ENCODE measurements around the gene KIAA0753.
A peak's percentile ranks its signal among the peaks of the same experiment; 100 is the strongest.

The KIAA0753 gene

DNA sequence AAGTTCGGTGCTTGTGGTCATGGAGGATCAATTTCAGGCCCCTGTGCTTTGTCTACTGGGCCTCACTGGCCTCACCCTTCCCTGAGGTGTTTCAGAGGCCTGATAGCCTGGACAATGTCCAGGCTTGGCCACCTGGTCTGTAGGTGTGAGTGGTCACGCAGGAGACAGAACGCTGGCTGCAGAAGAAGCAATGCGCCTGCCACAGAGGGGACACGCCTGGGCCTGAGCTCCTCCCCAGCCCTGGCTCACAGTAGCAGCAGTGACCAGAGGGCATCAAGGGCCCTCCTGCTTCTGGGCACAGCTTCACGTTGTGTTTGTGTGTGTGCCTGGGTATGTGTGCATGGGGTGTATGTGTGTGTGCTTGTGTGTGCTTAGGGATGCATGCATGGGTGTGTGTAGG is 82.2 kb downstream of the KIAA0753 start:
- H3K4me3 ChIP-seq (ENCODE audit: low read depth, low read length) = no peak overlapping the region
- TF ChIP-seq, protein P1, sequence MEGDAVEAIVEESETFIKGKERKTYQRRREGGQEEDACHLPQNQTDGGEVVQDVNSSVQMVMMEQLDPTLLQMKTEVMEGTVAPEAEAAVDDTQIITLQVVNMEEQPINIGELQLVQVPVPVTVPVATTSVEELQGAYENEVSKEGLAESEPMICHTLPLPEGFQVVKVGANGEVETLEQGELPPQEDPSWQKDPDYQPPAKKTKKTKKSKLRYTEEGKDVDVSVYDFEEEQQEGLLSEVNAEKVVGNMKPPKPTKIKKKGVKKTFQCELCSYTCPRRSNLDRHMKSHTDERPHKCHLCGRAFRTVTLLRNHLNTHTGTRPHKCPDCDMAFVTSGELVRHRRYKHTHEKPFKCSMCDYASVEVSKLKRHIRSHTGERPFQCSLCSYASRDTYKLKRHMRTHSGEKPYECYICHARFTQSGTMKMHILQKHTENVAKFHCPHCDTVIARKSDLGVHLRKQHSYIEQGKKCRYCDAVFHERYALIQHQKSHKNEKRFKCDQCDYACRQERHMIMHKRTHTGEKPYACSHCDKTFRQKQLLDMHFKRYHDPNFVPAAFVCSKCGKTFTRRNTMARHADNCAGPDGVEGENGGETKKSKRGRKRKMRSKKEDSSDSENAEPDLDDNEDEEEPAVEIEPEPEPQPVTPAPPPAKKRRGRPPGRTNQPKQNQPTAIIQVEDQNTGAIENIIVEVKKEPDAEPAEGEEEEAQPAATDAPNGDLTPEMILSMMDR (IDR thresholded peaks at IDR 0.05; ENCODE audit: insufficient read depth, low read length, missing control alignments) = no peak
- POLR2A ChIA-PET = no interaction called here
- no peak for DNase-seq (ENCODE audit: low read depth, low spot score)
- CTCF ChIA-PET = interaction anchor here (1.1 kb wide), 1 partner anchor 9 kb away, joined by 3 read pairs; no protein-coding TSS in a partner anchor

DNA sequence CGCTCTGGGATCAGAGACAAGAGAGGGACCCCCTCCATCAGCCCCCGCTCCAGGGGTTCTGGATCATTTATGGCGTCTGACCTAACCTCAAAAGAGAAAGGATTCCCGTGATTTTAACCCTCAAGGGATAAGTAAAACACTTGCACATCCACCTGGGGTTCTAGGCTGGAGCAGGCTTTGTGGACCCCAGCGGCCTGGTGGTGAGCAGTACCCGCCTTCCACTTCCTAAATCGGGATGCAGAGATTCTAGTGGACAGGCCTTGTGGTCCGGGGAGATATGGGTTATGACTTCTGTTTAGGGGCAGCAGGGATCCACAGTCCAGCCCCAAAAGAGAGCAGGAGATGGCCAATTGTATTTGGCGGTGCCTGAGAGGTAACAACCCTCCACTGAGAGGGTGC is 83.5 kb downstream of the KIAA0753 start:
- CTCF ChIA-PET = no interaction called here
- POLR2A ChIA-PET = no interaction called here
- no peak for DNase-seq (ENCODE audit: low read depth, low spot score)
- TF ChIP-seq, protein P1 (IDR thresholded peaks at IDR 0.05; ENCODE audit: insufficient read depth, low read length, missing control alignments) = no peak
- no peak overlapping the region for H3K4me3 ChIP-seq (ENCODE audit: low read depth, low read length)

DNA sequence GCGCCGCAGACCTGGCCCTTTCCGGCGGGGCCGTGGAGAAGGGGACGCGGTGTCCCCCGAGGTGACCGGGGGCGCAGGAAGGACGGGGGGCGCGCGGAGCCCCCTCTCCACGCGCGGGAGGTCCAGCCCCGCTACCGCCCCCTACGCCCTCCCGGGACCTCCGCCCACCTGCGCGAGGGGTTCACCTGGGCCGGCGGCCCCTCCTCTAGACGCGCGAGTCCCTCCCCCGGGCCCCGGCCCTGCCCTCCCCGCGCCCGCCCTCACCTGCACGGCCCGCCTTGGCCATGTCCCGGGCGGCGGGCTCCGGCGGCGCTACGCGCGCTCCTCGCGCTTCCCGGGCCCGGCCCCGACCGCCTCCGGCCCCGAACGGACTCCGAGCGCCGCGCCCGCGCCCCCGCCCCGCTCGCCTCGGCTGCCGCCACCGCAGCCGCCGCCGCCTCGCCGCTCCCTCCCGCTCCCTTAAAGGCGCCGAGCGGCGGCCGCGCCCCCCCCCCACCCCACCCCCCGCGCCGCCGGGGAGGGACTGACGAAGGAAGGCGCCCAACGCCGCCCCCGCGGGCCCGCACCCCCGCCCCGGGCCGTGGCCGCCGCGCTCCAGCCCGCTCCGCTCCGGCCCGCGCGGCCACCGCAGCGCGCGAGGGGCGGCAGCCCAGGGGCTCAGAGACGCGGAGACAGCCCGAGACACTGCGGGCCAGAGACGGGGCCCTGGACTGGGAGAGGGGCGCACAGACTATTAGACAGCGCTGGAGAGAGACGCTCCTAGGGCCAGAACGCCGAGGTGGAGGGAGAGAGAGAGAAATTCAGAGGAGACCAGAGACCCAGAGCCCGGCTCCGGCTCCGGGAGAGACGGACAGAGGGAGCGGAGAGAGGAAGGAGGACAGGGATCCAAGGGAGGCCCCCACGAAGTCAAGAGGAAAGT is 84.1 kb downstream of the KIAA0753 start, which contains the start of gene PITPNM3:
Gene PITPNM3, minus strand, starts transcription at position 435 of the 919 bp plus-strand sequence. Its CDS starts 149 bp downstream, at position 286.
- TF ChIP-seq, protein P1 (IDR thresholded peaks at IDR 0.05; ENCODE audit: insufficient read depth, low read length, missing control alignments) = no peak
- ChIA-PET CTCF (no interaction called here), POLR2A (no interaction called here)
- H3K4me3 ChIP-seq (ENCODE audit: low read depth, low read length) = peak within 1 kb of the TSS; percentile 42
- DNase-seq (ENCODE audit: low read depth, low spot score) = no peak

DNA sequence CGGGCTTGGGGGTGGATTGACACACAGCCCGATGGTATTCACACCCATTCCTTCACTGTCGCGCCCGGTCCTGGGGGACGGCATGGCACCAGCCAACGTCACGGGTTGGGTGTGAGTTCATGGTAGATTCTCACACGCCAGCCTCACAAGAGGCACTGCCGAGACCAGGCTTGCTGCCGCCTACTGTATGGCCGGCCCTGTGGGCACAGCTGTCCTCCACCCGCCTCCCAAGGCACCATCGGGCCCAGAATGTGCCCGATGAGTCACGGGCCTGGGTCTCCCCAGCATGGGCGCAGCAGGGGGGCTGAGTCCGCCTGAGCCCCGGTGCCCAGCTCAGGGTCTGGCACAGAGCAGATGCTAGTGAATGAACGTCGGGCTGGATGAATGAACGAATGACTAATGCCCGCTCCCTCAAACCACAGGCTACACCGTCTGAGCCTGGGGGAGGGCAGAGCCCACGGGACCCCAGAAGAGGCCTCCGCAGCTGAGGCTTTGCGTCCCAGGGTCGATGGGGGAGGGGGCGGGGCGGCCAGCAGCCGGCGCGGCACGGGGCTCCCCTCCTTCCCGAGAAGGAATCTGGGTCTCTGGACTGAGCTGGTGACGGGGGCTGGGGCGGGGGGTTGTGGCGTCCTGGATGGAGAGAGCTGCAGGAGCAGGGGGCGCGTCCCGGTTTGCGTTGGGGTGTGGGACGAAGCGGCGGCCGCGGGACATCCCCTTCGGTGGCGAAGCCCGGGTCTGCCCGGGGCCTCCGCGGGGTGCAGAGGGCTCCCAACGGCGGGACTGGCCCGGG is 85.0 kb downstream of the KIAA0753 start:
- TF ChIP-seq, protein P1 (IDR thresholded peaks at IDR 0.05; ENCODE audit: insufficient read depth, low read length, missing control alignments) = no peak

DNA sequence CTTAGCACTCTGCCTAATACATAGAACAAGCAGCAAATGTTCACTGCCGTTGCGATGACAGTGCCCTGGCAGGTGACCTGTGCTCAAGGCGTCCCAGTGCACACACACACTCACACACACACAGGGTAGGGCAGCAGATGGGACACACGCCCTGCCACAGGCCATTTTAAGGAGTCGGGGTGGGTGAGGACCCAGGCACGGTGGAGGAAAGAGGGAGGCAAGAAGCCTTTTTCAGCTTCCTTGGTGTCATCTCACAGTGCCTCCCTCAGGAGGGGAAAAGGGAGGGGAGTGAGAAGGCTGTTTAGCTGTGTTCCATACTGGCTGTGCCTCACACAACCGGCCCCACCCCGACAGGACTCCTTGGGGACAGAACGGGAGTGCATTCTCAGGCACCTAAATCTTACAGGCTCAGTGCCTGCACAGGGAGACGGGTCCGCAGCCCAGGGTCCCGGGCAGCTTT is 85.6 kb downstream of the KIAA0753 start:
- ChIA-PET CTCF (interaction anchor here (1.1 to 1.4 kb wide), 3 partner anchors 80 to 83 kb away, joined by 3 to 6 read pairs (median 3); no protein-coding TSS in a partner anchor), POLR2A (interaction anchor here (0.6 kb wide), 1 partner anchor 23 kb away, joined by 3 read pairs; no protein-coding TSS in a partner anchor)
- TF ChIP-seq, protein P1 (IDR thresholded peaks at IDR 0.05; ENCODE audit: insufficient read depth, low read length, missing control alignments) = no peak
- DNase-seq (ENCODE audit: low read depth, low spot score) = no peak
- H3K4me3 ChIP-seq (ENCODE audit: low read depth, low read length) = no peak overlapping the region; the same call in 1 of the 2 replicates

More for the DNA sequence above, 85.0 kb downstream of the KIAA0753 start:
- DNase-seq (ENCODE audit: low read depth, low spot score) = no peak
- peak overlapping the region; percentile 42 for H3K4me3 ChIP-seq (ENCODE audit: low read depth, low read length)
- ChIA-PET CTCF (interaction anchor here (1.1 to 1.4 kb wide), 3 partner anchors 81 to 84 kb away, joined by 3 to 6 read pairs (median 3); no protein-coding TSS in a partner anchor), POLR2A (interaction anchor here (0.6 kb wide), 1 partner anchor 22 kb away, joined by 3 read pairs; no protein-coding TSS in a partner anchor)
